Keratinocyte (primary cell): ENCODE measurements around the gene ATP6V1C2. TPM values are rescaled to one million over a fixed set of nuclear protein-coding genes. Genes with fewer than 3 reads are reported as not detected.

Source experiments
- DNase-seq: peaks from one replicate; pipeline ENCODE4 v3.0.0-alpha.2; 2011; ENCODE audit warnings: low read depth, missing footprints, low spot score
- FAIRE-seq: peaks from 2 replicates; lab custom pipeline; 2011; peaks lifted over from hg19 to GRCh38; lab: Jason Lieb, UNC
- H2AFZ ChIP-seq: 2 replicates; pipeline ENCODE4 v1.6.0; 2012; ENCODE audit warnings: low read length, control low read depth, inconsistent platforms; ENCODE audit not compliant: control insufficient read depth
- H3K27ac ChIP-seq: 2 replicates; pipeline ENCODE4 v1.5.1; 2011; ENCODE audit warnings: low read length; ENCODE audit not compliant: control insufficient read depth, insufficient read depth
- H3K27me3 ChIP-seq: 3 replicates; pipeline ENCODE4 v1.6.0; 2011; ENCODE audit warnings: low read length; ENCODE audit not compliant: control insufficient read depth, insufficient read depth; ENCODE audit errors: extremely low read depth
- H3K36me3 ChIP-seq, 2 experiments: 2 replicates in 1 of 2; 3 replicates in 1 of 2; pipeline ENCODE4 v1.5.1; 2011; ENCODE audit warnings: low read length in 2 of 2, mild to moderate bottlenecking in 1 of 2; ENCODE audit not compliant: control insufficient read depth in 2 of 2, insufficient read depth in 2 of 2; ENCODE audit errors: extremely low read depth in 1 of 2
- H3K4me1 ChIP-seq: 3 replicates; pipeline ENCODE4 v1.5.1; 2011; ENCODE audit warnings: low read length; ENCODE audit not compliant: control insufficient read depth, insufficient read depth; ENCODE audit errors: extremely low read depth
- H3K4me2 ChIP-seq: 3 replicates; pipeline ENCODE4 v1.6.0; 2011; ENCODE audit warnings: low read depth, low read length; ENCODE audit not compliant: control insufficient read depth, insufficient read depth; ENCODE audit errors: extremely low read depth
- H3K4me3 ChIP-seq, 3 experiments: fragments of 200-600 bp in 1 of 3; sonication (generic) in 1 of 3; 2 replicates in 2 of 3; 3 replicates in 1 of 3; pipeline ENCODE4 v1.5.1; 2011 to 2016; ENCODE audit warnings: low read length in 3 of 3, mild to moderate bottlenecking in 3 of 3, control low read depth in 2 of 3, inconsistent platforms in 1 of 3, low read depth in 1 of 3, mixed read lengths in 1 of 3, mixed run types in 1 of 3, moderate library complexity in 1 of 3; ENCODE audit not compliant: control insufficient read depth in 2 of 3, insufficient read depth in 2 of 3; ENCODE audit errors: extremely low read depth in 1 of 3
- H3K79me2 ChIP-seq: 2 replicates; pipeline ENCODE4 v1.6.0; 2012; ENCODE audit warnings: low read length; ENCODE audit not compliant: control insufficient read depth, insufficient read depth
- H3K9ac ChIP-seq: 3 replicates; pipeline ENCODE4 v1.6.0; 2011; ENCODE audit warnings: low read length; ENCODE audit not compliant: control insufficient read depth, insufficient read depth; ENCODE audit errors: extremely low read depth
- H3K9me1 ChIP-seq: 3 replicates; pipeline ENCODE4 v1.6.0; 2011; ENCODE audit warnings: low read length; ENCODE audit not compliant: control insufficient read depth, insufficient read depth; ENCODE audit errors: extremely low read depth
- H3K9me3 ChIP-seq: 2 replicates; pipeline ENCODE4 v1.5.1; 2012; ENCODE audit warnings: low read depth, low read length; ENCODE audit not compliant: control insufficient read depth
- H4K20me1 ChIP-seq: 3 replicates; pipeline ENCODE4 v1.6.0; 2011; ENCODE audit warnings: low read length; ENCODE audit not compliant: control insufficient read depth, insufficient read depth; ENCODE audit errors: extremely low read depth
- CTCF ChIP-seq, 3 experiments: IDR thresholded peaks in 1 of 3; conservative IDR thresholded peaks in 1 of 3; optimal IDR thresholded peaks in 1 of 3; 2 replicates in 2 of 3; 3 replicates in 1 of 3; pipeline versions ENCODE3 to v1.5.1; 2011; ENCODE audit warnings: low read length in 3 of 3, mild to moderate bottlenecking in 3 of 3, moderate library complexity in 2 of 3, control low read depth in 1 of 3, inconsistent platforms in 1 of 3; ENCODE audit not compliant: insufficient read depth in 2 of 3; ENCODE audit errors: extremely low read depth in 1 of 3
- EZH2 ChIP-seq: IDR thresholded peaks from one replicate; pipeline ENCODE4 v1.6.1; 2012; ENCODE audit warnings: inconsistent platforms, mild to moderate bottlenecking, low read length, moderate library complexity
- dilution Hi-C: fragments of 300-500 bp; cut with MboI; formaldehyde crosslinking; loops from one replicate; pipeline ENCODE4 v1.7.0; 2020; ENCODE audit warnings: low sequenced_read_pairs; ENCODE audit not compliant: extremely low pct_ligation_motif_present
- polyA plus RNA-seq, 5 experiments: library from polyadenylated mRNA; depleted of rRNA in 3 of 5; stranded (reverse) in 3 of 5; stranded (forward) in 1 of 5; unstranded in 1 of 5; fragments of >200 nt; gene quantifications; 1 replicate in 1 of 5; 2 replicates in 3 of 5; 3 replicates in 1 of 5; pipeline versions ENCODE4 v1.2.1 to v1.2.3, GENCODE V29; 2011 to 2012; ENCODE audit warnings: missing spikeins in 2 of 5, low read depth in 1 of 5, low replicate concordance in 1 of 5

ATP6V1C2 gene
- polyA plus RNA-seq, 1 donor (not counting 4 experiments of a cell fraction or from before 2014, with no cell fraction given): 0.55 TPM

GRCh38 chr2:10819714-10820314 lies 98.4 kb downstream of the ATP6V1C2 start:
- no peak for FAIRE-seq
- peaks cover 17% of the 10 kb centered on the region for H3K27me3 ChIP-seq

GRCh38 chr2:10820562-10820961 lies 99.1 kb downstream of the ATP6V1C2 start:
- Histone ChIP-seq H3K9ac (no peak overlapping the region), H3K27ac (no peak overlapping the region), H3K36me3 (no peaks in the 10 kb centered on the region), H3K4me3 (no peak overlapping the region), H3K4me1 (no peaks in the 10 kb centered on the region), H3K9me1 (no peaks in the 10 kb centered on the region), H3K4me2 (no peak overlapping the region), H4K20me1 (no peaks in the 10 kb centered on the region), H3K79me2 (no peaks in the 10 kb centered on the region), H2AFZ (no peak overlapping the region), H3K27me3 (peaks cover 17% of the 10 kb centered on the region), H3K9me3 (no peaks in the 10 kb centered on the region)
- TF ChIP-seq CTCF (optimal IDR thresholded peaks at IDR 0.05 in 1 of 3, IDR thresholded peaks at IDR 0.05 in 1 of 3, conservative IDR thresholded peaks at IDR 0.05 in 1 of 3; ENCODE audit: extremely low read depth in 1 of 3, insufficient read depth in 2 of 3, low read length in 3 of 3) (no peak), EZH2 (no peak)
- FAIRE-seq (no peak), DNase-seq (no peak)
- dilution Hi-C loops: no loop called here

More at GRCh38 chr2:10819714-10820314, 98.4 kb downstream of the ATP6V1C2 start:
- Histone ChIP-seq H3K9me1 (no peaks in the 10 kb centered on the region), H4K20me1 (no peaks in the 10 kb centered on the region), H3K4me1 (no peaks in the 10 kb centered on the region), H3K9ac (no peak overlapping the region), H3K9me3 (no peaks in the 10 kb centered on the region), H3K4me2 (no peak overlapping the region), H3K27ac (no peak overlapping the region), H3K4me3 (no peak overlapping the region), H2AFZ (no peak overlapping the region), H3K79me2 (no peaks in the 10 kb centered on the region), H3K36me3 (no peaks in the 10 kb centered on the region)
- dilution Hi-C loops: no loop called here
- DNase-seq: no peak
- TF ChIP-seq CTCF (optimal IDR thresholded peaks at IDR 0.05 in 1 of 3, IDR thresholded peaks at IDR 0.05 in 1 of 3, conservative IDR thresholded peaks at IDR 0.05 in 1 of 3; ENCODE audit: extremely low read depth in 1 of 3, insufficient read depth in 2 of 3, low read length in 3 of 3) (no peak), EZH2 (no peak)
